Stimulated activated CD4-positive, alpha-beta T cell treated with anti-CD3 and anti-CD28 coated beads, Interleukin-12 subunit alpha, Interleukin-12 subunit beta, amount 100 ng/mL, for 24 hours (primary cell): Measurements from ENCODE around the gene ELF4.

Source experiments
- DNase-seq, 2 experiments: peaks; one replicate each; pipeline ENCODE4 v3.0.0-alpha.2; 2020; ENCODE audit warnings: low read depth in 2 of 2

ELF4 gene

GRCh38 chrX:130083656-130084382 is 26.5 kb downstream of the ELF4 start:
- DNase-seq: no peak

- no peak for DNase-seq
Measured at GRCh38 chrX:130083107-130083490, 27.2 kb downstream of the ELF4 start.

DNA sequence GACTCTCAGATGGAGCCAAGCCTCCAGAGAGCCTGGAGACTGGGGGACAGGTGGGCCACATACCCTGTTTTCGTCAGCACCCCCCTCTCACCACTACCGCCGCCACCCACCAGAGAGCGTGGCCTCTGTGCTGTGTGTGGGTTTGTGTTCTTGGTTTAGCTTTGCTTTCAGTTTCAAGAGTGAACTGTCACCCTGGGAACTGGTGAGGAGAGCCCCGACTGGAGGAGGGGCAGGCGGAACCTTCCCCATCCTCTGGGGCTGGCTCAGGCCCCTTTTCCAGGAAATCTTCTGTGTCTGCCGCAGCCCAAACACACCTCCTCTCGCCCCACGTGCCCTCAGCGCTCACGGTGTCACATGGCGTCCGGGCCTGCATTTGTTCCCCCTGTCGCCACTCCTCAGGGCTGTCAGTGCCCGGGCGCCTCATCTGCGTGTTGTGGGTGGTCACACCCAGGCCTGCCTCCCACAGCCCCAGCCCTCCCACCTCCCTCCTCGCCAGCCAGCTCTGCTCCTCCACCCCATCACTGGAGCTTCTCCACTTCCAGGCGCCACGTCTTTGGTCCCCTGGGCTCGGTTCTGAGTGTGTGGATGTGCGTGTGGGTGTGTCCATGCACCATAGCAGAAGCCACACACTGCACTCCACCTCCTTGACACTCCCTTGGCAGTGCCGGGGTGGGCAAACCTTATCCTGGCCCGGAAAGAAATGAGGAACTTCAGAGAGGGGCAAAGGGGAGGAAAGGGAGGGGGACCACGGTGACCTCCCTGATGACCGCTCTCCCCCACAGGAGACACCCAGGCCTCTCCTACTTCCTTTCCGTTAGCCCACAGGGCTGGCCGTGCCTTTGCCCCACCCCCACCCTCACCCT is 27.8 kb downstream of the ELF4 start:
- peak; percentile 39 to 65 for DNase-seq

DNA sequence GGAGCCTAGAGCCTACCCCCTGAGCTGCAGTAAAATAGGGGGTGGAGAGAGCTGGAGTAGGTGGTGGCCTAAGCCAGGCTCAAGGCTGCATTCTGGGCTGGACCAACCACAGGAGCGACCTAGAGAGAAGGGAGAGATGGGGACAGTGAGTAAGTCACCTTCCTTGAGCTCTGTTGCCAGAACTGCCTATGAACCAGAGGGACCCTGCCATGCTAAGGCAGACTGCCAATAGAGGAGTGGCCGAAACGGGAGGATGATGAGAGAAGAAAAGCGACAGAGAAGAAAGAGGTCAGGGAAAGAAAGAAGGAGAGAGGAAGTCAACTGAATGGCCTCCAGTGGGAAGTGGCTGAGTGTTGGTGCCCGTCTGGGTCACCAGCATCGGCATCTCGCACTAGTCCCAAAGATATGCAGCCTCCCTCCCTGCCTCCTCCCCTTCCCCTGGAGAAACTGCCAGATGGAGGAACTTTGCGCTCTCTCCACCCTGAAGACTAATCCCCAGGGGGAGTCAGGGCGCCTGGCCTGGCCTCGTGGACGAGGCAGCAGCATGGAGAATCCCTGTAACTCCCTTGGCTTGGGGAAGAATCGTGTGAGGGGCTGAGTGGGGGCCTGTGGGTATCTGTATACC is 28.8 kb downstream of the ELF4 start:
- no peak for DNase-seq

DNA sequence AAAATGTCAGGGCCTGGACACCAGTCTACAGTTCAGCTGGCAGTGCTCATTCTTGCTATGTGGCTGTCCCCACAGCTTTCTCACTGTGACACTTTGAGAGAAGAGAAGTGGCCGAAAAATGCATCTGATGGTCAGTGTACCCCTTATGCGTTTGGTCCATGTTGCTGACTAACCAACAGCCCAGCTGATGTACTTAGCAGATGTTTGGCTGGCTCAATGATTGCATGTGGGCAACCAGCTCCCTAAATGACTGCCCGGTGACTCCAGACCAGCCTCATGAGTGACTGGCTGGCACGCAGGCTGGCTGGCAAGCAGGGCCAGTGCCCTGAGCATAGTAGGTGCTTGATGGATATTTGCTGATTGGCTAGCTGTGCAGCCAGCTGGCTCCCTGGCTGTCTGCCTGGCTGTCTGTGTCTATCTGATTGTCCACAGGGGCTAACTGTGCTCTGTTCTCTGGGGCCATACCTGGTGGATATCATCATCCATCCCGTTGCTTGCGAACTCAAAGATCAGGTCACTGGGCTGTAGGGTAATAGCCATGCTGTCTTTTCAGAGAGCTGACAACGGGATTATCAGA is 29.4 kb downstream of the ELF4 start:
- no peak for DNase-seq

DNA sequence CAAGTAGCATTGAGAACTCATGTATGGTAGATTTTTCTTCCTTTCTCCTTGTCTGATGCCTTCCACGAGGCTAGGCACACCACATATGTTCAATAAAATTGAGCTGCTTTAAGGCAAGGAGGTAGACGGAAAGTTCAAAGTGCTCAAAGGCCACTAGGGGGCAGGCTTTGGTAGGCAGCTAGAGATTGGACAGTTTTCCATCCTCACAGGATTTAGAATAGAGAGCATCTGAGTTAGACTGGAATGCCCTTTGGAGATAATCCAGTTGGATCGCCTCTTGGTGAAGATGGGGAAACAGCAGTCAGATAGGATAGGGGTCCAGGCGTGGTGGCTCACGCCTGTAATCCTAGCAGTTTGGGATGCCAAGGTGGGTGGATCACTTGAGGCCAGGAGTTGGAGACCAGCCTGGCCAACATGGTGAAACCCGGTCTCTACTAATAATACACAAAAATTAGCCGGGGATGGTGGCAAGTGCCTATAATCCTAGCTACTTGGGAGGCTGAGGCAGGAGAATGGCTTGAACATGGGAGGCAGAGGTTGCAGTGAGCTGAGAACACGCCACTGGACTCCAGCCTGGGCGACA is 30.4 kb downstream of the ELF4 start:
- peak in 1 of 2 experiments; percentile 49 for DNase-seq

- no peak for DNase-seq
Measured at GRCh38 chrX:130075777-130076176, 34.5 kb downstream of the ELF4 start.

DNA sequence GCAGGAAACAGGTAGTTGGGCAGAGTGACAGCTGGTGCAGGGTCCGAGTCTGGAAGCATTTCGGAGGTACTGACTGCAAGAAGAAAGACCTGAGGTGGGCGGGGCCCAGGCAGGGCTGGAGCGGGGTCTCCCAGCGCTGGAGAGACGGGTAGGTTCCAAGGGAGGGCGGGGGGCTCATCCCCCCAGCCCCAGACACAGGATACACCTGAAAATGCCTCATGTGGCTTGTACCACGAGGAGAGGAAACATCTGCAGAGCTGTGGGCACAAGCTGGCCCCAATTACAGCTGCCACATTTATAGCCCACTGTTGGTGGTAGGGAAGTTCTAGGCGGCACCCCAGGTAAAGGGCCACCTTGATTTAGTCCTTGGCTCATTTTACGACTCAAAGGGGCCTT is 38.0 kb downstream of the ELF4 start:
- DNase-seq: no peak

- no peak for DNase-seq
Measured at GRCh38 chrX:130071611-130072344, 38.5 kb downstream of the ELF4 start.

DNA sequence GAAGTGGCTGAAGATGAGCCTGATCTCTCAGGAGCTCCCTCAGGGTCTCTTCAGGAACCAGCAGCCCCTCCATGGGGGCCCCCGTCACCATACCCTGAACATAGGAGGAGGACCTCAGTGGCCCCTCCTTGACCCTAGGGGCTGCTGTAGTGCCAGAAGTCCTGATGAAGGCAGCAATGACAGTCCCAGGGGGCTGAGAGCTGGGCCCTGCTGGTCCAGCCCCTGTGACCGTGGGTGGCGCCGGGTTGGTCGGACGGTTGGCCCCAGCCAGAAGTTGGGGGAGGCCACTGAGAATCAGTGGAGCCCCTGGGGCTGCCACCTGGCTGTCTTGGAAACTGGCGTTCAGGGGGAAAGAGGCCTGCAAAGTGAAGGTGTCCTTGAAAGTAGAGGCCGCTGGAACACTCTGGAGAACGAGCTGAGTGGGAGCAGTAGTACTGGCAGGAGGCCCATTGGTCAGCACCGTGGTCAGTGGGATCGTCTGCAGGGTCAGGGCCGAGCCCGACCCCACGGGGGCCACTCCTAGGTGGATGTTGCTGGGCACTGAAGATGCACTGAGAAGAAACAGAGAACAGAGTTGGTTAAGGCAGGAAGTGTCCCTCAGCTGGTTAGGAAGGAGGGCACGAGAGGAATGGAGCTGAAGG is 43.2 kb downstream of the ELF4 start:
- no peak for DNase-seq

- DNase-seq: peak; percentile 59 to 74
Measured at GRCh38 chrX:130060122-130061069, 49.9 kb downstream of the ELF4 start.

DNA sequence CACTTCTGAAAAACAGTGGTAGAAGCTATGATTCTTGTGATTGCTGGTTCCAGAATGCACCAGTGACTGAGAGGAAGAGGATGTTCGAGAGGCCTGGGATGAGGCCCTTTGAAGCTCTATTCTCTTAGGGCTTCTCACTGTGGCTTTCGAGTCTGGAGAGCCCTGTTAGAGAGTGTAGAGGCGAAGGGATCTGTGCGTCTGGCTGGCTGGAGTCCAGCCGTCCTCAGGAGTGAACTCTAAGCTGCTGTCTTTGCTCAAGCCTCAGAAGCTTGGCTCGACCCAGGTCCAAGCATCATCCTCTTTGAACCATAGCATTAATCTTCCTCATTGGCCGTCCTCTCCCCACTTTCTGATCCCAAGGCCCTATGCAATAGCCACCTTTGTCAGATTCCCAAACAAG is 51.6 kb downstream of the ELF4 start:
- no peak for DNase-seq

GRCh38 chrX:130057209-130057608 is 53.1 kb downstream of the ELF4 start:
- DNase-seq: no peak

GRCh38 chrX:130055899-130056298 is 54.4 kb downstream of the ELF4 start:
- no peak for DNase-seq

DNA sequence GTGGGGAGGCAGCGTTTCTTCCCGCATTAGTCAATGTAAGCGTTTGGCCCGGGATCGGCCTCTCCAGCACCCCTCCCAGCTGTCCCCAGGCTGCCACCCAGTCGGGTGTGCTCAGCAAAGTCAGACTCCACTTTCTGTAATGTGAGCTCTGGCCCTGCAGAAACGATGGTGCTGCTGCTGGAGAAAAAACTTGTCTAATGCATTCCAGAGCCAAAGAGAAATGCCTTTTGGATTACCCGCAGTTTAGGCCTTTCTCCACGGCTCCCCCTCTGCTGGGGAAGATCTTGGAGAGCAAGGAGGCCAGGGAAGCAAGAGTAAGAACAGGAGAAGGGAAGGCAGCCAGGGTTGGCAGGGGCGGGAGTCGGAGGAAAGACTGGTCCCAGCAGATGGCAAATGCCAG is 55.2 kb downstream of the ELF4 start:
- no peak for DNase-seq

- no peak for DNase-seq
Measured at GRCh38 chrX:130053236-130053635, 57.1 kb downstream of the ELF4 start.

- no peak for DNase-seq
Measured at GRCh38 chrX:130051176-130051845, 59.0 kb downstream of the ELF4 start.

GRCh38 chrX:130049821-130050220 is 60.5 kb downstream of the ELF4 start:
- no peak for DNase-seq

- no peak for DNase-seq
Measured at GRCh38 chrX:130048686-130049222, 61.5 kb downstream of the ELF4 start.
